Fibroblast of lung (primary cell): ENCODE results near the gene NEMP2.

Source experiments
- CTCF ChIP-seq, 2 donors: IDR thresholded peaks in 1 of 2; conservative IDR thresholded peaks in 1 of 2; 1 replicate in 1 of 2; 2 replicates in 1 of 2; pipeline ENCODE4 v1.5.1; 2011 to 2012; ENCODE audit warnings: low read length in 2 of 2, control low read depth in 1 of 2, inconsistent platforms in 1 of 2, low read depth in 1 of 2, mild to moderate bottlenecking in 1 of 2
- EZH2 ChIP-seq: IDR thresholded peaks from 2 replicates; pipeline ENCODE4 v1.5.1; 2012; ENCODE audit warnings: low read length, control low read depth, mild to moderate bottlenecking; ENCODE audit errors: missing control alignments

- TF ChIP-seq CTCF (conservative IDR thresholded peaks at IDR 0.05 in 1 of 2, IDR thresholded peaks at IDR 0.05 in 1 of 2; ENCODE audit: low read depth in 1 of 2, low read length in 2 of 2) (no peak), EZH2 (no peak)
Observed at GRCh38 chr2:190466819-190467446, 67.6 kb downstream of the NEMP2 start.
